NCI-H1930 (cell line): ENCODE measurements around the gene EEIG1.

Experiments
- DNase-seq, 2 experiments: peaks; one replicate each; lab custom pipeline; 2025; lab: John Stamatoyannopoulos, UW

Gene EEIG1

GRCh38 chr9:127941062-127941960, 39.5 kb downstream of the EEIG1 start:
- DNase-seq: no peak

GRCh38 chr9:127940593-127940992, 40.2 kb downstream of the EEIG1 start:
- no peak for DNase-seq

- DNase-seq: no peak
Observed at GRCh38 chr9:127938298-127938690, 42.5 kb downstream of the EEIG1 start.

- peak; percentile 61 to 65 for DNase-seq
Observed at GRCh38 chr9:127937388-127938297, 43.1 kb downstream of the EEIG1 start, which contains the start of gene DPM2. TSS of gene DPM2 (minus strand) at chr9:127937854. CDS start at chr9:127937820, 34 bp downstream.

GRCh38 chr9:127937056-127937387, 43.8 kb downstream of the EEIG1 start:
- no peak for DNase-seq

GRCh38 chr9:127936347-127936852, 44.4 kb downstream of the EEIG1 start:
- no peak for DNase-seq

GRCh38 chr9:127935765-127936221, 45.0 kb downstream of the EEIG1 start:
- DNase-seq: no peak

- no peak for DNase-seq
Observed at GRCh38 chr9:127934986-127935385, 45.8 kb downstream of the EEIG1 start.

GRCh38 chr9:127934248-127934647, 46.5 kb downstream of the EEIG1 start:
- DNase-seq: no peak

GRCh38 chr9:127931092-127931881, 49.5 kb downstream of the EEIG1 start:
- DNase-seq: no peak
